HG03039 (cell line): Measurements from ENCODE around the gene TMEM50B.
"Not testable (repeated sequence)": the region's sequence is repeated elsewhere in the genome, so short reads cannot be mapped to it uniquely, and the experiment has no call there.

Experiments
- ATAC-seq: cut with Tn5 transposase; IDR thresholded peaks from one replicate; pipeline ENCODE4 v1.9.1; 2021; ENCODE audit warnings: mild to moderate bottlenecking, moderate library complexity; ENCODE audit not compliant: unreplicated experiment

Gene TMEM50B

GRCh38 chr21:33478935-33479678, 667 bp downstream of the TMEM50B start:
- ATAC-seq: peak; percentile 24

- ATAC-seq: no peak
Observed at GRCh38 chr21:33478182-33478581, 1.6 kb downstream of the TMEM50B start.

- no peak for ATAC-seq
Observed at GRCh38 chr21:33477066-33477465, 2.7 kb downstream of the TMEM50B start.

GRCh38 chr21:33473344-33473743, 6.4 kb downstream of the TMEM50B start:
- no peak for ATAC-seq

- no peak for ATAC-seq
Observed at GRCh38 chr21:33470701-33471100, 9.1 kb downstream of the TMEM50B start.

GRCh38 chr21:33469183-33469582, 10.6 kb downstream of the TMEM50B start:
- not testable (repeated sequence) for ATAC-seq

GRCh38 chr21:33461538-33462250, 18.1 kb downstream of the TMEM50B start:
- no peak for ATAC-seq

GRCh38 chr21:33458861-33459260, 20.9 kb downstream of the TMEM50B start:
- ATAC-seq: no peak

GRCh38 chr21:33455686-33456446, 23.9 kb downstream of the TMEM50B start:
- ATAC-seq: no peak

GRCh38 chr21:33452362-33452761, 27.4 kb downstream of the TMEM50B start:
- ATAC-seq: no peak

- ATAC-seq: no peak
Observed at GRCh38 chr21:33451634-33452071, 28.1 kb downstream of the TMEM50B start.

GRCh38 chr21:33449616-33450015, 30.2 kb downstream of the TMEM50B start:
- no peak for ATAC-seq

- not testable (repeated sequence) for ATAC-seq
Observed at GRCh38 chr21:33446620-33447019, 33.2 kb downstream of the TMEM50B start.

GRCh38 chr21:33444499-33444898, 35.3 kb downstream of the TMEM50B start:
- no peak for ATAC-seq

GRCh38 chr21:33443194-33443593, 36.6 kb downstream of the TMEM50B start:
- ATAC-seq: no peak

- no peak for ATAC-seq
Observed at GRCh38 chr21:33441489-33442477, 38.0 kb downstream of the TMEM50B start.

- ATAC-seq: no peak
Observed at GRCh38 chr21:33437140-33437539, 42.6 kb downstream of the TMEM50B start.

GRCh38 chr21:33434770-33435360, 44.9 kb downstream of the TMEM50B start:
- peak; percentile 88 for ATAC-seq

- ATAC-seq: no peak
Observed at GRCh38 chr21:33433425-33434114, 46.2 kb downstream of the TMEM50B start.
